ENCODE results near the gene JMJD1C. TPM values are rescaled to one million over a fixed set of nuclear protein-coding genes. Genes with fewer than 3 reads are reported as not detected.

Gene JMJD1C
- total RNA-seq, 4 donors from 2014 or later, result 127 to 330 (median 208) TPM

GRCh38 chr10:63375859-63376258 lies 89.9 kb downstream of the JMJD1C start:
- DNase-seq, result no peak
- no peak overlapping the region for H3K4me3 ChIP-seq
- no peaks in the 10 kb centered on the region for H3K9me3 ChIP-seq
- H3K36me3 ChIP-seq, result no peaks in the 10 kb centered on the region
- no peaks in the 10 kb centered on the region for H3K4me1 ChIP-seq
- TF ChIP-seq CTCF (IDR thresholded peaks at IDR 0.05) (no peak), POLR2A (IDR thresholded peaks at IDR 0.05) (no peak)
- intact Hi-C loops (cut with DNase I; ENCODE audit: low total_unique reads), result no loop called here
- no peaks in the 10 kb centered on the region for H3K27me3 ChIP-seq
- no peak overlapping the region for H3K27ac ChIP-seq

GRCh38 chr10:63375458-63375857 lies 90.3 kb downstream of the JMJD1C start:
- Histone ChIP-seq H3K9me3 (no peaks in the 10 kb centered on the region), H3K36me3 (no peaks in the 10 kb centered on the region), H3K27me3 (no peaks in the 10 kb centered on the region), H3K4me1 (no peaks in the 10 kb centered on the region), H3K4me3 (no peak overlapping the region), H3K27ac (no peak overlapping the region)
- intact Hi-C loops (cut with DNase I; ENCODE audit: low total_unique reads), result no loop called here
- DNase-seq, result no peak
- TF ChIP-seq POLR2A (IDR thresholded peaks at IDR 0.05), result no peak
- TF ChIP-seq CTCF (IDR thresholded peaks at IDR 0.05), result no peak

- no peak for TF ChIP-seq CTCF (IDR thresholded peaks at IDR 0.05)
- no peak for TF ChIP-seq POLR2A (IDR thresholded peaks at IDR 0.05)
- H3K27ac ChIP-seq, result no peak overlapping the region
Observed at GRCh38 chr10:63374991-63375390, 90.8 kb downstream of the JMJD1C start.

GRCh38 chr10:63373176-63373575 lies 92.6 kb downstream of the JMJD1C start:
- no peak for TF ChIP-seq POLR2A (IDR thresholded peaks at IDR 0.05)
- TF ChIP-seq CTCF (IDR thresholded peaks at IDR 0.05), result no peak
- no peaks in the 10 kb centered on the region for H3K4me1 ChIP-seq
- DNase-seq, result no peak
- no peaks in the 10 kb centered on the region for H3K9me3 ChIP-seq
- H3K36me3 ChIP-seq, result no peaks in the 10 kb centered on the region
- no peaks in the 10 kb centered on the region for H3K27me3 ChIP-seq
- H3K27ac ChIP-seq, result no peak overlapping the region
- H3K4me3 ChIP-seq, result no peak overlapping the region
- intact Hi-C loops (cut with DNase I; ENCODE audit: low total_unique reads), result no loop called here

More at GRCh38 chr10:63374991-63375390, 90.8 kb downstream of the JMJD1C start:
- no peak for DNase-seq
- no peaks in the 10 kb centered on the region for H3K36me3 ChIP-seq
- no peaks in the 10 kb centered on the region for H3K27me3 ChIP-seq
- intact Hi-C loops (cut with DNase I; ENCODE audit: low total_unique reads), result no loop called here
- no peak overlapping the region for H3K4me3 ChIP-seq
- no peaks in the 10 kb centered on the region for H3K4me1 ChIP-seq
- H3K9me3 ChIP-seq, result no peaks in the 10 kb centered on the region

GRCh38 chr10:63369711-63370110 lies 96.1 kb downstream of the JMJD1C start:
- H3K27me3 ChIP-seq, result no peaks in the 10 kb centered on the region

More at GRCh38 chr10:63369711-63370110, 96.1 kb downstream of the JMJD1C start:
- no peak for DNase-seq
- intact Hi-C loops (cut with DNase I; ENCODE audit: low total_unique reads), result no loop called here
- Histone ChIP-seq H3K36me3 (no peaks in the 10 kb centered on the region), H3K9me3 (no peaks in the 10 kb centered on the region), H3K27ac (no peak overlapping the region), H3K4me1 (no peaks in the 10 kb centered on the region), H3K4me3 (no peak overlapping the region)
- TF ChIP-seq CTCF (IDR thresholded peaks at IDR 0.05) (no peak), POLR2A (IDR thresholded peaks at IDR 0.05) (no peak)
